GM18873 (cell line): Measurements from ENCODE around the gene CSRNP3.
A peak's percentile ranks its signal among the peaks of the same experiment; 100 is the strongest.

ENCODE experiments used
- ATAC-seq: cut with Tn5 transposase; IDR thresholded peaks from one replicate; pipeline ENCODE4 v1.9.1; 2021; ENCODE audit warnings: mild to moderate bottlenecking, moderate library complexity, moderate number of reproducible peaks; ENCODE audit not compliant: unreplicated experiment, low FRiP score

Gene CSRNP3

GRCh38 chr2:165666605-165667004 lies 197.1 kb downstream of the CSRNP3 start:
- ATAC-seq, result no peak

GRCh38 chr2:165667375-165667774 lies 197.9 kb downstream of the CSRNP3 start:
- ATAC-seq, result no peak

- ATAC-seq, result no peak
Measured at GRCh38 chr2:165674780-165675179, 205.3 kb downstream of the CSRNP3 start.

GRCh38 chr2:165675551-165675968 lies 206.1 kb downstream of the CSRNP3 start:
- ATAC-seq, result no peak

- ATAC-seq, result no peak
Measured at GRCh38 chr2:165678882-165679281, 209.4 kb downstream of the CSRNP3 start.

GRCh38 chr2:165679621-165680020 lies 210.1 kb downstream of the CSRNP3 start:
- ATAC-seq, result no peak

- ATAC-seq, result no peak
Measured at GRCh38 chr2:165681841-165682240, 212.3 kb downstream of the CSRNP3 start.

- no peak for ATAC-seq
Measured at GRCh38 chr2:165682546-165682945, 213.0 kb downstream of the CSRNP3 start.

- no peak for ATAC-seq
Measured at GRCh38 chr2:165686800-165687199, 217.3 kb downstream of the CSRNP3 start.

- no peak for ATAC-seq
Measured at GRCh38 chr2:165687426-165688002, 218.0 kb downstream of the CSRNP3 start.

GRCh38 chr2:165691615-165692014 lies 222.1 kb downstream of the CSRNP3 start:
- no peak for ATAC-seq

GRCh38 chr2:165692906-165693305 lies 223.4 kb downstream of the CSRNP3 start:
- ATAC-seq, result no peak

- ATAC-seq, result no peak
Measured at GRCh38 chr2:165693838-165694237, 224.3 kb downstream of the CSRNP3 start.

GRCh38 chr2:165697748-165698443 lies 228.4 kb downstream of the CSRNP3 start:
- no peak for ATAC-seq

- ATAC-seq, result peak; percentile 69
Measured at GRCh38 chr2:165698444-165698884, 229.0 kb downstream of the CSRNP3 start.

GRCh38 chr2:165699946-165700345 lies 230.4 kb downstream of the CSRNP3 start:
- ATAC-seq, result no peak

- no peak for ATAC-seq
Measured at GRCh38 chr2:165700531-165700930, 231.0 kb downstream of the CSRNP3 start.

- ATAC-seq, result no peak
Measured at GRCh38 chr2:165701147-165701546, 231.6 kb downstream of the CSRNP3 start.

GRCh38 chr2:165706960-165707487 lies 237.5 kb downstream of the CSRNP3 start:
- no peak for ATAC-seq

GRCh38 chr2:165716091-165716490 lies 246.6 kb downstream of the CSRNP3 start:
- no peak for ATAC-seq

- ATAC-seq, result no peak
Measured at GRCh38 chr2:165718610-165719210, 249.2 kb downstream of the CSRNP3 start.

GRCh38 chr2:165720511-165720910 lies 251.0 kb downstream of the CSRNP3 start:
- ATAC-seq, result no peak
